Adipose tissue (tissue), 3 donors: Measurements from ENCODE around the gene C16orf87. TPM values are rescaled to one million over a fixed set of nuclear protein-coding genes. Genes with fewer than 3 reads are reported as not detected.
"Not testable (repeated sequence)": the region's sequence is repeated elsewhere in the genome, so short reads cannot be mapped to it uniquely, and the experiment has no call there.

Experiments used
- H3K27ac ChIP-seq: one replicate; pipeline ENCODE4 v1.5.1; 2013; ENCODE audit warnings: low read depth, low read length
- WGBS, 3 donors: extraction: QIAGEN DNeasy Blood & Tissue Kit; methylation state at CpG; one replicate each; pipeline ENCODE4 v1.1.7; 2013; 5-methylcytosine and 5-hydroxymethylcytosine counted together
- polyA plus RNA-seq, 3 donors: library from polyadenylated mRNA; stranded (reverse); fragments of 200-250 nt; gene quantifications; one replicate each; pipeline ENCODE4 v1.2.3, GENCODE V29; 2013
- donor health status: healthy with polysubstance abuse.
- donor health status: Bipolar disorder and iron deficiency.
- donor health status: healthy.

Gene C16orf87, protein sequence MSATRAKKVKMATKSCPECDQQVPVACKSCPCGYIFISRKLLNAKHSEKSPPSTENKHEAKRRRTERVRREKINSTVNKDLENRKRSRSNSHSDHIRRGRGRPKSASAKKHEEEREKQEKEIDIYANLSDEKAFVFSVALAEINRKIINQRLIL
- polyA plus RNA-seq: 1 to 10 TPM; 1.8 to 5.3 (median 2.9) TPM

DNA sequence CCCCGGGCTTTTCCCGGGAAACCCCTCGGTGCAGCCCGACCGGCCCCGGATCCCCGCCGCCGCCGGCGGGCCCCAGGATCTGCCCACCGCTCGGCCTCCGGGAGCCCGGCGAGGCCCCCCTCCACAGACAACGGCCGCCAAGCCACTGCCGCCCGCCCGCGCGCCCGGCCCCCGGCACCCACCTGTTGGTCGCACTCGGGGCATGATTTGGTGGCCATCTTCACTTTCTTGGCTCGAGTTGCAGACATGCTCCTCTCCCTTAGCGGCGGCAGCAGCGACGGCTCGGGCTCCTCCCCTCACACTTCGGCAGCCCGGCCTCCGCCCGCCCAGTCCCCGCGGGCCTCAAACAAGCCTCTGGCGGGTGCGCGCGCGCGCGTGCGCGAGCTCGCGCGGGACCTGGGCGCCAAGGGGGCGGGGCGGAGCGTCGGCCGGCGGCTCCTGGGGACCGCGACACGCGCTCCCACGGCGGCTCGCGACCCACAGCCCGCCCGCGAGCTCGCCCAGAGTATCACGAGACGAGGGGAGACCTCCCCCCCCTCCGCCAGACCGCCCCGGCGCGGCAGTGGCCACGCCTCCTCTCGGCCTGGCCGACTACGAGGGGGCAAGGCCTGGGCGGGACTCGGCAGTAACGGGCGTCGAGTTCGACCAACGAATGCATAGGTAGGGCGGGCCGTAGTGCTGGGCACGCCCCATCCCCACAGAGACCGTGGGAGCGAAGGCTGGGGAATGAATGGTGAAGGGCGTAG lies at the start of gene C16orf87:
TSS of gene C16orf87 (minus strand) at position 279 of the 746 bp plus-strand sequence. CDS start at position 248, 31 bp downstream.
- whole genome bisulfite sequencing, 3 donors: 0% methylated on average over 57 to 94 of the region's 94 CpGs
- peak within 1 kb of the TSS; percentile 64 for H3K27ac ChIP-seq

DNA sequence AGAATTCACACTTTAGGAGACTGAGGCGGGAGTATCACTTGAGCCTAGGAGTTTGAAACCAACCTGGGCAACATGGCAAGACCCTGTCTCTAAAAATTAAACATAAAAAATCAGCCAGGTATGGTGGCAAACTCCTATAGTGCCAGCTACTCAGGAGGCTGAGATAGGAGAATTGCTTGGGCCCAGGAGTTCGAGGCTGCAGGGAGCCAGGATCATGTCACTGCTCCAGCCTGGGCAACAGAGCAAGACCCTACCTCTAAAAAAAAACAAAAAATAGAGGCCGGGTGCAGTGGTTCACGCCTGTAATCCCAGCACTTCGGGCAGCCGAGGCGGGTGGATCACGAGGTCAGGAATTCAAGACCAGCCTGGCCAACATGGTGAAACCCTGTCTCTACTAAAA lies 44.3 kb upstream of the C16orf87 start:
- WGBS, 3 donors: 90 to 96% (median 92%) methylated on average over 8 of the region's 8 CpGs
- H3K27ac ChIP-seq: no peak overlapping the region

DNA sequence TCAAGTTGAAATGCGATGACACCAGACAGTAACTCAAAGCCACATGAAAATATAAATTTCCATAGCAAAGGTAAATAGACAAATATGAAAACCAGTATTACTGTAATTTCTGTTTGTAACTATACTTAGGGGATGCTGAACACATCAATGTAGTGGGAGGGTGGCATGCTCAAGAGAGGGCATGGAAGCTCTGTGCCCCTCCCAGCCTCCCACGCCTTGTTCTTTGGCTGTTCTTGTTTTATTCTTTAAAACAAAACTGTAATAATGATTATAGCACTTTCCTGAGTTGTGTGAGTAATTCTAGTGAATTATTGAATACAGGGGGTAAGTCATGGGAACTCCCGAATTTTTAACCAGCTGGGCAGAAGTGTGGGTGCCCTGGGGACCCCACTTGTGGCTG lies 42.2 kb upstream of the C16orf87 start:
- 82 to 98% (median 90%) methylated on average over 3 of the region's 3 CpGs for WGBS, 3 donors
- no peak overlapping the region for H3K27ac ChIP-seq

DNA sequence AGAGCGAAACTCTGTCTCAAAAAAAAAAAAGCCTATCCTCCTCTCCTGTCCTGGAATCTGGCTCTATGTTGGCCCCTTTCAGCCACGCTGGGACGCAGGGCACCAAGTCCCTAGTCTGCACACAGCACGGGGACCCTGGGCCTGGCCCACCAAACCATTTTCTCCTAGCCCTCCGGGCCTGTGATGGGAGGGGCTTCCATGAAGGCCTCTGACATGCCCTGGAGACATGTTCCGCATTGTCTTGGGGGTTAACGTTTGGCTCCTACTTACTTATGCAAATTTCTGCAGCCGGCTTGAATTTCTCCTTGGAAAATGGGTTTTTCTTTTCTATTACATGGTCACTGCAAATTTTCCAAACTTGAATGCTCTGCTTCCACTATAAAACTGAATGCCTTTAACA lies 40.6 kb upstream of the C16orf87 start:
- 79 to 89% (median 82%) methylated on average over 8 of the region's 8 CpGs for WGBS, 3 donors

DNA sequence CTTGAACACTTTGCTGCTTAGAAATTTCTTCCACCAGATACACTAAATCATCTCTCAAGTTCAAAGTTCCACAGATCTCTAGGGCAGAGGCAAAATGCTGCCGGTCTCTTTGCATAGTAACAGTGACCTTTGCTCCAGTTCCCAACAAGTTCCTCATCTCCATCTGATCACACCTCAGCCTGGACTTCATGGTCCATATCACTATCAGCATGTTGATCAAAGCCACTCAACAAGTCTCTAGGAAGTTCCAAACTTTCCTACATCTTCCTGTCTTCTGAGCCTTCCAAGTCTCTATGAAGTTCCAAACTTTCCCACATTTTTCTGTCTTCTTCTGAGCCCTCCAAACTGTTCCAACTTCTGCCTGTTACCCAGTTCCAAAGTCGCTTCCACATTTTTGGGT lies 37.9 kb upstream of the C16orf87 start:
- H3K27ac ChIP-seq: not testable (repeated sequence)
- 56 to 76% (median 75%) methylated on average over 2 of the region's 2 CpGs for WGBS, 3 donors

More for the DNA sequence above, 40.6 kb upstream of the C16orf87 start:
- no peak overlapping the region for H3K27ac ChIP-seq

DNA sequence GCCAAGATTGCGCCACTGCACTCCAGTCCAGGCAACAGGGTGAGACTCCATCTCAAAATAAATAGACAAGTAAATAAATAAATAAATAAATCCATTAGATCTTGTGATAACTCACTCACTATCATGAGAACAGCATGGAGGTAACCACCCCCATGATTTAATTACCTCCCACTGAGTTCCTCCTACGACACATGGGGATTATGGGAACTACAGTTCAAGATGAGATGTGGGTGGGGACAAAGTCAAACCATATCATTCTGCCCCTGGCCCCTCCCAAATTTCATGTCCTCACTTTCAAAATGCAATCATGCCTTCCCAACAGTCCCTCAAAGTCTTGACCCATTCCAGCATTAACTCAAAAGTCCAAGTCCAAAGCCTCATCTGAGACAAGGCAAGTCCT lies 36.5 kb upstream of the C16orf87 start:
- H3K27ac ChIP-seq: not testable (repeated sequence)
- WGBS, 3 donors: 89 to 94% (median 92%) methylated on average over 2 of the region's 2 CpGs

DNA sequence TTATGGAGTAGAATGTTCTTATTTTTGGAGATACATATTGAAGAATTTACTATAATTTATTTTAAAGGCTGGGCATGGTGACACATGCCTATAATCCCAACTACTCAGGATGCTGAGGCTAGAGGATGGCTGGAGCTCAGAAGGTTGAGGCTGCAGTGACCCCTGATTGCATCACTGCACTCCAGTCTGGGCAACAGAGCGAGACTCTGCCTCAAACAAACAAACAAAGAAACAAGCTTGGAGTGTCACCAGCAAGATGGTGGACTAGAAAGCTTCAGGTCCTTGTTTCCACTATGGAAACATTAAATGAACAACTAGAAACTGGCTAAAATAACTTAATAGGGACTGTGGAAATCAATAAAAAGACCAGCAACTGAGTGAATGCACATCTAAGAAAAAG lies 35.3 kb upstream of the C16orf87 start:
- H3K27ac ChIP-seq: no peak overlapping the region
- 77 to 87% (median 86%) methylated on average over 1 of the region's 1 CpG for WGBS, 3 donors

DNA sequence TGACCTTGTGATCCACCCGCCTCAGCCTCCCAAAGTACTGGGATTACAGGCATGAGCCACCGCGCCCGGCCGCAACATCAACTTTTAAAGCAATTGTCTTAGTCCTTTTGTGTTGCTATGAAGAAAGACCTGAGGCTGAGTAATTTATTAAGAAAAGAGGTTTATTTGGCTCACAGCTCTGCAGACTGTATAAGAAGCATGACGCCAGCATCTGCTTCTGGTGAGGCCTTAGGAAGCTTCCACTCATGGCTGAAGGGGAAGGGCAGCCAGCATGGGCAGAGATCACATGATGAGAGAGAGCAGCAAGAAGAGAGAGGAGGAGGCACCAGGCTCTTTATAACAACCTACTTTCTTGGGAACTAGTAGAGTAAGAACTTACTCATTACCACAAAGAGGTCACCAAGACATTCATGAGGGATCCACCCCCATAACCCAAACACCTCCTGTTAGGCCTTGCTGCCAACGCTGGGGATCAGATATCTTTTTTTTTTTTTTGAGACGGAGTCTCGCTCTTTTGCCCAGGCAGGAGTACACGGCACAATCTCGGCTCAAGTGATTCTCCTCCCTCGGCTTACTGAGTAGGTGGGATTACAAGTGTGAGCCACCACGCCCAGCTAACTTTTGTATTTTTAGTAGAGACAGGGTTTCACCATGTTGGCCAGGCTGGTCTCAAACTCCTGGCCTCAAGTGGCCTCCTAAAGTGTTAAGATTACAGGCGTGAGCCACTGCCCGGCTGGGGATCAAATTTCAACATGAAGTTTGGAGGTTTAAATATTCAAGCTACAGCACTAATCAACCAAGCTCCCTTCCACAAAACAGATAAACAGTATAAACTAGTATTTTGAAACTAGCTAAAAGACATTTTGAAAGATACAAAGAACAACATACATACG lies 31.8 kb upstream of the C16orf87 start:
- 79 to 94% (median 92%) methylated on average over 16 of the region's 16 CpGs for WGBS, 3 donors
- H3K27ac ChIP-seq: no peak overlapping the region

DNA sequence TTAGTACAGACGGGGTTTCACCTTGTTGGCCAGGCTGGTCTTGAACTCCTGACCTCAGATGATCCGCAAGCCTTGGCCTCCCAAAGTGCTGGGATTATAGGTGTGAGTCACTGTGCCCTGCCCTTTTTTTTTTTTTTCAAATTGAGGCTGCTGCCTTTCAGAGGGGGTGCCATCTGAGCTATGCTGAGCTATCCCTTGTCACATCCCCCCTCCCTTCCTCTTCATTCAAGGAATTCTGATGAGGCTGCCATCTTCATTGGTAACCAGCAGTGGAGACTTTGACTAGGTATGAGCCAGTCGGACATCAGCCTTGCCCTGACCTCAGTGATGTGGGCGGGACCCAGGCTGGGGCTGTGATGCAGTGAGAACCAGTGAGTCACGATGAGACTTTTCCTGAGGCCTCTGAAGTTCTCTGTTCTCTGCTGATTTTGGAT lies 28.8 kb upstream of the C16orf87 start:
- 80 to 83% (median 81%) methylated on average over 5 of the region's 5 CpGs for WGBS, 3 donors
- H3K27ac ChIP-seq: no peak overlapping the region

DNA sequence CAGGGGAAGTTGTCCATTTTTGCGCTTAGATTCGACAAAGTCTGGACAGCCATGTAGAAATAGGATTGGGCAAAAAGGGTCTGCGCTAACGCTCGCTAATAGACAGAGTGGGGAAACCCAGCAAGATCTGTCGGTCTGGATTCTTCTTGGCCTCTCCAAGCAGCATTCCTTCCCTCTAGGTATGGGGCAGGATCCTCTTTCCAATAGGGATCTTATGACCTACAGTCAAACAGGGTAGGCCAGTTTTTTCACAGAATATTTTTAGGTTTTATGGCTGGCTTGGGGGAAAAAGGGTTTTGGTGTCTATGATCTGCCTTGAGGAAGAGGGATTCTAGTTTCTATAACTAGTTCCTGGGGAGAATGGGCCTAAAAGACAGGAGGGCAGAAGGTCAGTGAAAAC lies 27.2 kb upstream of the C16orf87 start:
- WGBS, 3 donors: 94 to 97% (median 96%) methylated on average over 6 of the region's 6 CpGs
- no peak overlapping the region for H3K27ac ChIP-seq

DNA sequence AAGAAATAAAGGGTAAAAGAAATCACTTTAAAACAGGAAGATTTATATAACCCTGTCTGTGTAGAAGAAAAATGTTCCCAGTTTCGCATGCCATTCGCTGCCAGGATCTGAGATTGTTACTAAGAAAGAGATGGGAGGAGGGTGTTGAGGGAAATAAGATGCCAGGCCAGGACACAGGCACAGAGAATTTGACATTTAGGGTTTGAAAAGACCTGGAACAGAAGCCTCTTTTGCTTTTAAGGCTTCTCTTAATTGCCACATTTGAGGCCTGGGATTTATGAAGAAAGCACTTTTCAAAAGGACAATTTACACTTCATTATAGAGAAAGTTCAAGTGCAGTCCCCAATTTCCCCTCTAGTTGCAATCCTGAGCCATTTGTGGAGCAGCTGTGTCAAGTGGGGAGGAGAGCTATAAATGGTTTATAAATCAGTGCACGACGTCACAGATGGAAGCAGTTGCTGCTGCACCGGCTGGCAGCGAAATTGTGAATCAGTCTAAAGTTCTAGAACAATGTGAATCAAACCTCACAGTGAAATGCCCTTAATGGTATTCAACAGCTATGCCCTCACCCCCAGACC lies 26.5 kb upstream of the C16orf87 start:
- H3K27ac ChIP-seq: no peak overlapping the region
- WGBS, 3 donors: 33 to 54% (median 43%) methylated on average over 6 of the region's 6 CpGs

DNA sequence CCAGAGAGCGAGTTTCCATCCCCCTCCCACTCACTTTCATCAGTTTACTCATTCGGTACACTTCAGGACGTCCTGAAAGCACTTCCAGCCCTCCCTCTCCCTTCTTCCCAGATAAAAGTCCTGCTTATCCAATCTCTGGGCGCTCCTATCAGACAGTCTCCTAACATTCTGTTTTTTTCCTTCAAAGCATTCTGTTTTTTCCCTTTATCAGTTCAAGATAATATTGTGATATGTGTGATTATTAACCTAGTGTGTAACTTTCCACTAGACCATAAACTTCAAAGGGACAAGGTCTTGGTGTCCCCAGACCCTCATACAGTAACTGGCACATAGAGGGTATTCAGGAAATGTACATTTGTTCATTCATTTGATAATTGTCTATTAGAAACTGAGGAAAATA lies 24.4 kb upstream of the C16orf87 start:
- 30 to 83% (median 67%) methylated on average over 4 of the region's 4 CpGs for WGBS, 3 donors
- H3K27ac ChIP-seq: no peak overlapping the region

DNA sequence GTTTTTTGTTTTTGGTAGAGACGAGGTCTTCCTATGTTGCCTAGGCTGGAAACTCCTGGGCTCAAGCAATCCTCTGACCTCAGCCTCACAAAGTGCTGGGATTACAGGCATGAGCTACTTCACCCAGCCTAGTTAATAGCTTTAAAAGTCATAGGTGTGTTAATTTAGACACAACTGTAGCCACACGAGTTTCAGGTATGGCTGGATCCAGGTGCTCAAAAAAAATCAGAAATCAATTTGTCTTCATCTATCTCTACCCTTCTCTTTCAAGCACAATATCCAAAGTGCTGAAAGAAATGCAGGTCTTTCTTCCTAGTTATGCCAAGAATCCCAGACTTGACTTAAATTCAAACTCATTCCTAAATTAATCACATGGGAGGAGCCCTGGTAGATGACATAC lies 23.9 kb upstream of the C16orf87 start:
- 82 to 88% (median 85%) methylated on average over 2 of the region's 2 CpGs for WGBS, 3 donors
- H3K27ac ChIP-seq: no peak overlapping the region

DNA sequence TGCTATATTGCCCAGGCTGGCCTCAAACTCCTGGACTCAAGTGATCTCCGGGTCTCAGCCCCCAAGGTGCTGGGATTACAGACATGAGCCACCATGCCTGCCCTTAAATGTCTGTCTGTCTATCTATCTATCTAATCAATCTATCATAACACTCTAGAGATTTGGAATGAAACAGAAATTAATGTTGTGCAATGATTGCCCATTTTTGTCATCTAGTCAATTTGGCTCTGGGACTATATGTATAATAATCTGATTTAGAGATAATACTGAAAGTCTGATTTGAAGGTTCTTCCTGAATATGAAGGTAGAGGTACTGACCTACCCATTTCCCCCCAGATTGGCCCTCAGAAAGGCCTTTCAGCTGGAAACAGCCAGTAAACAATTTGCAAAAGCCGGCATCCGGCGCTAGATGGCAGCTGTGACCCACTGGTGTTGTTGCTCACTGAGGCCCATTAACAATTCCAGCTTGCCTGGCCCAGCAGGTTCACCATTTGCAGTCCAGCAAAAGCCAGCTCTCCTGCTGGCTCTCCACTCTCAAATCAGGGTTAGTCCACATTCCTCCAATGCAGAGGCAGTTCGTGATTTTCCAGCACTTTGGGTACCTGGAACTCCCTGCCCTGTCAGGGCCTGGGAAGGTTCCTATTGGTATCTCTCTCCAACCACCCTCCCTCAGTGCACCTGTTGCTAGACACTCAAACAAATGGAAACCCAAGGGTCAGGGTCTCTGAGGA lies 22.9 kb upstream of the C16orf87 start:
- 20 to 28% (median 26%) methylated on average over 5 of the region's 5 CpGs for WGBS, 3 donors
- H3K27ac ChIP-seq: no peak overlapping the region

DNA sequence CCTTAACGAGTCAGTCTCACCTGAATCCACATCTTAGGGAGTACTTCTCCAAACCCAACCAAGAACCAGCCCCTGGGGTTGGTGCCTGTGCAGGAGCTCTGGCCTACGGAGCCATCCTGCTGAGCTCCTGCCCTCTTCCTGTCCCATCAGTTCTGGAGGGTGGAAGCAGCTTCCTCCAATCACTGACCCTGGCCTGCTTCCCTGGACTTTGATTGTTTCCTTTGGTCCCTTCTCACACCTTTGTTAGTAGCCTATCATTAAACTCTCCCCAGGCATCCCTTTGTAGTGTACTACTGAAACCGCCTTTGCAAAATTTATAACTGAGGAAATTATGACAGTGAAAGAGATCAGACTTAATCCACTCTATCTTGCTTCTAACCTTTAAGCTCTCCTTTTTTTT lies 21.1 kb upstream of the C16orf87 start:
- WGBS, 3 donors: 65 to 73% (median 71%) methylated on average over 3 of the region's 3 CpGs
- no peak overlapping the region for H3K27ac ChIP-seq

DNA sequence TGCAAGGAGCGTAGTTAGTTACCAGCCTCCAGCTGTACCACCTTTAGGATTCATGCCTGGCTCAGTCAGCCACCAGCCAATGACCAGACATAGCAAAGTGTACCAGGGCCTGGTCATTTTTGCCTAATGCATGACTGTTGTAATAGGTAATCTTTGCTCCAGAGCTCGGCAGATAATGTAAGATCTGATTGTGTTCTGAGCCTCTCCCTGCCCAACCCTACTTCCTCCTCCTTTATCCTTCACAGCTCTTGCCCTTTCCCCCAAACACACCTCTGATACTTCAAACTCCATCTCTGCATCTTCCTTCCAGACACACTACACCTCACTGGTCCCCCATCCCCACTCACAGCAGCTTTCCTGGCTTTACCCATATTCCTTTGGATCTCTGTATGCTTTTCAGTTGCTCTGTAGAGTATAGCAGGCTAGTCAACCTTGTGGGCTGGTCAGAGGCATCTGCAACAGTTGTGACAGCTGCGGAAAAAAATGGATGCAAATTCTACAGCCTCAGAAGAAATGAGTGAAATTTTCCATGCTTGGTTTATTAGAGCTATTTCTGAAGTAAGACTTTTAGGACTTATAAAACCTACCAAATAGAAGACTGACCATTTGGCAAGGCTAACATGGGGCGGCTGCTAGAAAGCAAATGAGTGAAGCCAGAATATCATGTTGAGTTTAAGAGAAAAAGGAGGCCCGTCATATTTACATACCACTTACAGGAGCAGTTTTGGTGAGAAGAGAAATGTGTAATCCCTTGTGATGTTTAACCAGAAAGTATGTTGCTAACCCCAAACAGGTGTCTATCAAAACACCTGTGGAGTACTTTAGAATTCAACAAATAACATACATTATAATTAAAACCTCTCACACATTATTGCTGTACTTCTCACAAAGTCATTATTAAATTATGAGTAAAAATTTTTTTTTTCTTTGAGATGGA lies 19.9 kb upstream of the C16orf87 start:
- H3K27ac ChIP-seq: no peak overlapping the region
- 75 to 82% (median 78%) methylated on average over 5 of the region's 5 CpGs for WGBS, 3 donors
